ENCODE measurements around the gene PNP.

PNP gene

GRCh38 chr14:20468764-20469241 is 403 bp upstream of the PNP start:
- no peak for DNase-seq (ENCODE audit: low read depth)
- H3K4me3 ChIP-seq (replicated peaks; ENCODE audit: low read depth, low read length), result peak overlapping the region; percentile 94
- no peak for TF ChIP-seq CTCF (IDR thresholded peaks at IDR 0.05; ENCODE audit: low read length, missing control alignments)

GRCh38 chr14:20469890-20470602 is 840 bp downstream of the PNP start:
- peak; percentile 72 for DNase-seq (ENCODE audit: low read depth)
- no peak for TF ChIP-seq CTCF (IDR thresholded peaks at IDR 0.05; ENCODE audit: low read length, missing control alignments)
- peak overlapping the region; percentile 94 for H3K4me3 ChIP-seq (replicated peaks; ENCODE audit: low read depth, low read length)

DNA sequence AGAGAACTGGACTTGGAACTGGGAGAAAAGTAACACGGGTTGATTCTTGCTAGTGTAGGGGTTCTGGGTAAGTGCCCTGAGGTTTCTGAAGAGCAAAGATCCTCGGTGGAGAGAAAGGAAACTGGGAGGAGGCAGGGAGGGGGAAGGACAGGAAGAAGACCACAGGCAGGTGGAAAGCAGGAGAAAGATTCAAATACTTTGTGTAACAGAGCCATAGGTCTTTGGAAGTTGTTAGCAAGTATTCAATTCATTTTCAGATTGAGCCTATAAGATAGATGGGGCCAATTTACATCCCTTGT is 1.3 kb downstream of the PNP start:
- DNase-seq (ENCODE audit: low read depth), result no peak
- no peak for TF ChIP-seq CTCF (IDR thresholded peaks at IDR 0.05; ENCODE audit: low read length, missing control alignments)

DNA sequence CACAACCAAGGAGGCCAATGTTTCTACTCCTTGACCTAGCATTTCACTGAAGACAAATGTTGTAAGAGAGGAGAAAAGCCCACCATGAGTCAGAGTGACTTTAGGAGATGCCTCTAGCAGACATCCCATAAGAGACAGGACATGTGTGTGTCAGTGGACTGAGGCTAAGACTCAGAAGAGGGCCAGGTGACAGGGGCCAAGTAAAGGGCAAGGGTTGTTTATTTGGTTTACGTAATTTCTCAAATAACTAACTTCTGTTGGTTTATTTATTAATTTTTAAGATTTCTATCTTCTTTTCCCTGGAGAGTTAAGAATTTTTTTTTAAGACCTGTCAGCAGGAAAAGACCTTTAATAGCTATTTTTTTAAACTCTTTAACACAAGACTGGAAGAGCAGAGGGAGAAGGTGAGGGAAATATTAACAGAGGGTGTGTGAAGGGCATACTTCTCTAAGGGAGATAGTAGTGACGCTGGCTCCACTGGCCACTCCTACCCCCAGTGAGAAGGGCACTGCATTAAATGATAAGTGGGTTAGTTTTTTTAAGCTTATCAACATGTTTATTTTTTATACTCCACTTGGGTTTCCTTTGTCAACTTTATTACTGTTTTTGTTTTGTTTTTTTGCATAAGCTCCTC is 3.4 kb downstream of the PNP start:
- H3K4me3 ChIP-seq (replicated peaks; ENCODE audit: low read depth, low read length), result no peak overlapping the region
- DNase-seq (ENCODE audit: low read depth), result no peak
- TF ChIP-seq CTCF (IDR thresholded peaks at IDR 0.05; ENCODE audit: low read length, missing control alignments), result no peak

More for the DNA sequence above, 1.3 kb downstream of the PNP start:
- peak overlapping the region; percentile 94 for H3K4me3 ChIP-seq (replicated peaks; ENCODE audit: low read depth, low read length)

DNA sequence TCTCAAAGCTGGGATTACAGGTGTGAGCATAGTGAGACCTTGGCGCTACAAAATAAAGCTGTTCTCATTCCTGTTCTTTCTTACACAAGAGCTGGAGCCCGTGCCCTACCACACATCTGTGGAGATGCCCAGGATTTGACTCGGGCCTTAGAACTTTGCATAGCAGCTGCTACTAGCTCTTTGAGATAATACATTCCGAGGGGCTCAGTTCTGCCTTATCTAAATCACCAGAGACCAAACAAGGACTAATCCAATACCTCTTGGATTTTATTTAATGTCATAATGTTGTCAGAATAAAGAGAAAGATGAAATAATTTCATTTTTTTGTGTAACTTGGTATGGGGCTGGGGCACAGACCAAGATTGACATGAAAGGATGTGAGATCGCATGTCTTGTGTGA is 7.6 kb downstream of the PNP start:
- no peak overlapping the region for H3K4me3 ChIP-seq (replicated peaks; ENCODE audit: low read depth, low read length)
- no peak for DNase-seq (ENCODE audit: low read depth)

GRCh38 chr14:20477211-20477876 is 8.1 kb downstream of the PNP start:
- H3K4me3 ChIP-seq (replicated peaks; ENCODE audit: low read depth, low read length), result no peak overlapping the region
- peak; percentile 85 for DNase-seq (ENCODE audit: low read depth)
- no peak for TF ChIP-seq CTCF (IDR thresholded peaks at IDR 0.05; ENCODE audit: low read length, missing control alignments)

More for the DNA sequence above, 7.6 kb downstream of the PNP start:
- no peak for TF ChIP-seq CTCF (IDR thresholded peaks at IDR 0.05; ENCODE audit: low read length, missing control alignments)
